GM23338 (cell line): ENCODE data around the gene RAB8B. TPM values are rescaled to one million over a fixed set of nuclear protein-coding genes. Genes with fewer than 3 reads are reported as not detected.

ENCODE experiments used
- ATAC-seq: fragments of 200-7000 bp; cut with Tn5 transposase; 3 replicates; pipeline ENCODE4 v1.9.1; 2020
- DNase-seq: peaks from one replicate; pipeline ENCODE4 v3.0.0-alpha.2; 2015; ENCODE audit warnings: low spot score
- H2AFZ ChIP-seq: fragments of 200-600 bp; sonication (generic); 2 replicates; pipeline ENCODE4 v1.8.0; 2016; ENCODE audit warnings: antibody characterized with exemption, mild to moderate bottlenecking, moderate library complexity
- H3F3A ChIP-seq: fragments of 200-600 bp; sonication (generic); replicated peaks from 2 replicates; pipeline ENCODE4 v1.8.0; 2017; ENCODE audit warnings: antibody characterized with exemption, mixed run types, low read depth
- H3K27ac ChIP-seq: fragments of 200-600 bp; sonication (generic); 2 replicates; pipeline ENCODE4 v1.6.1; 2016; ENCODE audit warnings: low read depth
- H3K27me3 ChIP-seq: fragments of 200-600 bp; sonication (generic); 2 replicates; pipeline ENCODE4 v1.8.0; 2016; ENCODE audit warnings: mild to moderate bottlenecking, mixed run types, moderate library complexity; ENCODE audit not compliant: insufficient read depth
- H3K36me3 ChIP-seq: fragments of 200-600 bp; sonication (generic); 2 replicates; pipeline ENCODE4 v1.8.0; 2016; ENCODE audit warnings: mild to moderate bottlenecking; ENCODE audit not compliant: insufficient read depth
- H3K4me1 ChIP-seq: fragments of 200-600 bp; sonication (generic); 2 replicates; pipeline ENCODE4 v1.8.0; 2016; ENCODE audit warnings: mild to moderate bottlenecking, moderate library complexity; ENCODE audit not compliant: insufficient read depth
- H3K4me2 ChIP-seq: fragments of 200-600 bp; sonication (generic); 2 replicates; pipeline ENCODE4 v1.7.1; 2017; ENCODE audit warnings: mixed run types
- H3K4me3 ChIP-seq: fragments of 200-600 bp; sonication (generic); 2 replicates; pipeline ENCODE4 v1.6.1; 2016; ENCODE audit warnings: mixed run types
- H3K79me2 ChIP-seq: fragments of 200-600 bp; sonication (generic); replicated peaks from 2 replicates; pipeline ENCODE4 v1.8.0; 2017; ENCODE audit warnings: mild to moderate bottlenecking; ENCODE audit not compliant: insufficient read depth
- H3K9me2 ChIP-seq: fragments of 200-600 bp; sonication (generic); 2 replicates; pipeline ENCODE4 v1.8.0; 2017; ENCODE audit not compliant: insufficient read depth
- H4K20me1 ChIP-seq: fragments of 200-600 bp; sonication (generic); replicated peaks from 2 replicates; pipeline ENCODE4 v1.8.0; 2017; ENCODE audit warnings: mild to moderate bottlenecking; ENCODE audit not compliant: insufficient read depth
- H3K27ac Mint-ChIP-seq: 2 replicates; pipeline ENCODE4 v1.8.0; 2020; ENCODE audit warnings: inconsistent platforms, mild to moderate bottlenecking, moderate library complexity, mixed read lengths
- H3K27me3 Mint-ChIP-seq: 3 replicates; pipeline ENCODE4 v1.8.0; 2022; ENCODE audit warnings: low read depth, mild to moderate bottlenecking, moderate library complexity, mixed read lengths, inconsistent platforms; ENCODE audit not compliant: insufficient read depth, poor library complexity
- H3K36me3 Mint-ChIP-seq: 3 replicates; pipeline ENCODE4 v1.8.0; 2021; ENCODE audit warnings: low read depth, mild to moderate bottlenecking, inconsistent platforms, moderate library complexity, mixed read lengths
- H3K4me1 Mint-ChIP-seq: 3 replicates; pipeline ENCODE4 v1.8.0; 2020; ENCODE audit warnings: mild to moderate bottlenecking, inconsistent platforms, mixed read lengths
- H3K4me3 Mint-ChIP-seq: 3 replicates; pipeline ENCODE4 v1.8.0; 2021; ENCODE audit warnings: moderate library complexity, mild to moderate bottlenecking, inconsistent platforms, mixed read lengths
- H3K9me3 Mint-ChIP-seq: 3 replicates; pipeline ENCODE4 v1.8.0; 2020; ENCODE audit warnings: moderate library complexity, mild to moderate bottlenecking, inconsistent platforms, mixed read lengths
- CREB1 ChIP-seq: fragments of 250-450 bp; sonication (Bioruptor Pico); IDR thresholded peaks from 2 replicates; pipeline ENCODE4 v1.5.0; 2020; ENCODE audit warnings: low read depth, mild to moderate bottlenecking, moderate library complexity
- EZH2 ChIP-seq: fragments of 200-600 bp; sonication (generic); IDR thresholded peaks from one replicate; pipeline ENCODE4 v1.8.0; 2017; ENCODE audit warnings: antibody characterized with exemption, mild to moderate bottlenecking, low read depth; ENCODE audit not compliant: unreplicated experiment
- EZH2phosphoT487 ChIP-seq: fragments of 200-600 bp; sonication (generic); IDR thresholded peaks from one replicate; pipeline ENCODE4 v1.8.1; 2018; ENCODE audit warnings: antibody characterized with exemption; ENCODE audit not compliant: unreplicated experiment
- JUNB ChIP-seq: IDR thresholded peaks from one replicate; pipeline ENCODE4 v1.6.1; 2016; ENCODE audit warnings: antibody characterized with exemption; ENCODE audit not compliant: unreplicated experiment
- NANOG ChIP-seq: IDR thresholded peaks from 2 replicates; pipeline ENCODE4 v1.6.1; 2016; ENCODE audit warnings: antibody characterized with exemption, borderline replicate concordance
- POLR2AphosphoS5 ChIP-seq: IDR thresholded peaks from 2 replicates; pipeline ENCODE4 v1.6.1; 2016; ENCODE audit warnings: antibody characterized with exemption, low read depth
- STAT1 ChIP-seq: IDR thresholded peaks from one replicate; pipeline ENCODE4 v1.6.1; 2016; ENCODE audit warnings: antibody characterized with exemption; ENCODE audit not compliant: unreplicated experiment
- ZNF114 ChIP-seq: fragments of 250-450 bp; sonication (Bioruptor Pico); IDR thresholded peaks from 2 replicates; pipeline ENCODE4 v1.5.0; 2020; ENCODE audit warnings: mild to moderate bottlenecking, moderate library complexity
- ZNF331 ChIP-seq: fragments of 250-450 bp; sonication (Bioruptor Pico); IDR thresholded peaks from 2 replicates; pipeline ENCODE4 v1.5.0; 2020; ENCODE audit warnings: low read depth, mild to moderate bottlenecking, moderate library complexity
- polyA plus RNA-seq: library from polyadenylated mRNA; unstranded; fragments of >200 nt; fragmentation: Nextera tagmentation; extraction: Ambion mirVana; gene quantifications from 2 replicates; pipeline ENCODE4 v1.2.1, GENCODE V29; 2016
- total RNA-seq: library from RNA; depleted of rRNA; stranded (reverse); fragments of >200 nt; shearing (Covaris generic); gene quantifications from 2 replicates; pipeline ENCODE4 v1.2.3, GENCODE V29; 2014
- TF ChIP-seq, protein P1 (sequence below): IDR thresholded peaks from 2 replicates; pipeline ENCODE4 v1.6.1; 2016; ENCODE audit warnings: antibody characterized with exemption
- TF ChIP-seq, protein P2 (sequence below), 2 experiments: fragments of 200-600 bp in 1 of 2; sonication (generic) in 1 of 2; conservative IDR thresholded peaks; 2 replicates each; pipeline versions ENCODE4 v1.5.1 to v1.6.1; 2016 to 2017; ENCODE audit warnings: antibody characterized with exemption in 2 of 2, low read depth in 2 of 2, mild to moderate bottlenecking in 2 of 2, moderate library complexity in 1 of 2
- TF ChIP-seq, protein P3 (sequence below): IDR thresholded peaks from one replicate; pipeline ENCODE4 v1.6.1; 2018; ENCODE audit warnings: antibody characterized with exemption; ENCODE audit not compliant: unreplicated experiment
- TF ChIP-seq, protein P4 (sequence below): fragments of 250-450 bp; sonication (Bioruptor Pico); IDR thresholded peaks from 2 replicates; pipeline ENCODE4 v1.5.0; 2020; ENCODE audit warnings: mild to moderate bottlenecking, moderate library complexity

RAB8B gene
- total and polyA plus RNA-seq, 2 experiments from 2014 or later: 23.2 to 41.7 TPM

DNA sequence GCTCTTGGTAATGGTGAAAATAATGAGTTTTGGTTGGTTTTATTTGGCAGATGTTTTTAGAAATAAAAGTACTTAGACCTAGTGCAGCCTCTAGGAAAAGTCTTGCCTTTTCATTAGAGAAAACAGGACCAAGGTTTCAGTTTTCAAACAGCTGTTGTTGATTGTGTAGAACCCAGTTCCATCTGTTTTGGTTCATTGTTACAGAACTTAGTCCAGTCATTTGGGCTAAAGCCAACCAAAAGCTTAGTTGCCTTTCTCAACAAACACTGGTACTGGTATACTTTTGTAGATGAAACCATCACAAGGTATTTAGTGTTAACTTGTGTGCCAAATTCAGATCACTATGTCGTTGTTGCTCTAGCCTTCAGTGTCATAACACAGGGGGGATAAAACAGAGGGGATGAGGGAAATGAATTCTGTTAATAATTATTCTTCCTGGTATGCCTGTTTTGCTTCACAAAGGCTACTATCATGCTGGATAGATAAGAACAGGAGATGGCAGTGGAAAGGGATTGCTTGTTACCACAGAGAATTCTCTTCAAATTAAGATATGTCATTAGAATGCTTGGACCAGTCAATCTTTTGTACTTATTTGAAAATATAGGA, 75.4 kb downstream of the RAB8B start:
- Mint-ChIP-seq H3K27ac (no peak overlapping the region), H3K27me3 (no peaks in the 10 kb centered on the region), H3K36me3 (peaks cover 27% of the 10 kb centered on the region), H3K9me3 (no peaks in the 10 kb centered on the region; the same call in 2 of the 3 replicates), H3K4me1 (no peaks in the 10 kb centered on the region), H3K4me3 (no peak overlapping the region)
- no peak overlapping the region for H2AFZ ChIP-seq
- no peaks in the 10 kb centered on the region for H4K20me1 ChIP-seq
- no peaks in the 10 kb centered on the region for H3K9me2 ChIP-seq
- TF ChIP-seq NANOG (no peak), CREB1 (no peak), POLR2AphosphoS5 (no peak), JUNB (no peak), ZNF114 (CRISPR knock-in tag) (no peak), EZH2phosphoT487 (no peak), EZH2 (no peak), STAT1 (no peak), ZNF331 (CRISPR knock-in tag) (no peak)
- TF ChIP-seq, protein P1, sequence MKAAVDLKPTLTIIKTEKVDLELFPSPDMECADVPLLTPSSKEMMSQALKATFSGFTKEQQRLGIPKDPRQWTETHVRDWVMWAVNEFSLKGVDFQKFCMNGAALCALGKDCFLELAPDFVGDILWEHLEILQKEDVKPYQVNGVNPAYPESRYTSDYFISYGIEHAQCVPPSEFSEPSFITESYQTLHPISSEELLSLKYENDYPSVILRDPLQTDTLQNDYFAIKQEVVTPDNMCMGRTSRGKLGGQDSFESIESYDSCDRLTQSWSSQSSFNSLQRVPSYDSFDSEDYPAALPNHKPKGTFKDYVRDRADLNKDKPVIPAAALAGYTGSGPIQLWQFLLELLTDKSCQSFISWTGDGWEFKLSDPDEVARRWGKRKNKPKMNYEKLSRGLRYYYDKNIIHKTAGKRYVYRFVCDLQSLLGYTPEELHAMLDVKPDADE: no peak
- TF ChIP-seq, protein P2, sequence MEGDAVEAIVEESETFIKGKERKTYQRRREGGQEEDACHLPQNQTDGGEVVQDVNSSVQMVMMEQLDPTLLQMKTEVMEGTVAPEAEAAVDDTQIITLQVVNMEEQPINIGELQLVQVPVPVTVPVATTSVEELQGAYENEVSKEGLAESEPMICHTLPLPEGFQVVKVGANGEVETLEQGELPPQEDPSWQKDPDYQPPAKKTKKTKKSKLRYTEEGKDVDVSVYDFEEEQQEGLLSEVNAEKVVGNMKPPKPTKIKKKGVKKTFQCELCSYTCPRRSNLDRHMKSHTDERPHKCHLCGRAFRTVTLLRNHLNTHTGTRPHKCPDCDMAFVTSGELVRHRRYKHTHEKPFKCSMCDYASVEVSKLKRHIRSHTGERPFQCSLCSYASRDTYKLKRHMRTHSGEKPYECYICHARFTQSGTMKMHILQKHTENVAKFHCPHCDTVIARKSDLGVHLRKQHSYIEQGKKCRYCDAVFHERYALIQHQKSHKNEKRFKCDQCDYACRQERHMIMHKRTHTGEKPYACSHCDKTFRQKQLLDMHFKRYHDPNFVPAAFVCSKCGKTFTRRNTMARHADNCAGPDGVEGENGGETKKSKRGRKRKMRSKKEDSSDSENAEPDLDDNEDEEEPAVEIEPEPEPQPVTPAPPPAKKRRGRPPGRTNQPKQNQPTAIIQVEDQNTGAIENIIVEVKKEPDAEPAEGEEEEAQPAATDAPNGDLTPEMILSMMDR (conservative IDR thresholded peaks at IDR 0.05; ENCODE audit: low read depth in 2 of 2): no peak
- TF ChIP-seq, protein P3, sequence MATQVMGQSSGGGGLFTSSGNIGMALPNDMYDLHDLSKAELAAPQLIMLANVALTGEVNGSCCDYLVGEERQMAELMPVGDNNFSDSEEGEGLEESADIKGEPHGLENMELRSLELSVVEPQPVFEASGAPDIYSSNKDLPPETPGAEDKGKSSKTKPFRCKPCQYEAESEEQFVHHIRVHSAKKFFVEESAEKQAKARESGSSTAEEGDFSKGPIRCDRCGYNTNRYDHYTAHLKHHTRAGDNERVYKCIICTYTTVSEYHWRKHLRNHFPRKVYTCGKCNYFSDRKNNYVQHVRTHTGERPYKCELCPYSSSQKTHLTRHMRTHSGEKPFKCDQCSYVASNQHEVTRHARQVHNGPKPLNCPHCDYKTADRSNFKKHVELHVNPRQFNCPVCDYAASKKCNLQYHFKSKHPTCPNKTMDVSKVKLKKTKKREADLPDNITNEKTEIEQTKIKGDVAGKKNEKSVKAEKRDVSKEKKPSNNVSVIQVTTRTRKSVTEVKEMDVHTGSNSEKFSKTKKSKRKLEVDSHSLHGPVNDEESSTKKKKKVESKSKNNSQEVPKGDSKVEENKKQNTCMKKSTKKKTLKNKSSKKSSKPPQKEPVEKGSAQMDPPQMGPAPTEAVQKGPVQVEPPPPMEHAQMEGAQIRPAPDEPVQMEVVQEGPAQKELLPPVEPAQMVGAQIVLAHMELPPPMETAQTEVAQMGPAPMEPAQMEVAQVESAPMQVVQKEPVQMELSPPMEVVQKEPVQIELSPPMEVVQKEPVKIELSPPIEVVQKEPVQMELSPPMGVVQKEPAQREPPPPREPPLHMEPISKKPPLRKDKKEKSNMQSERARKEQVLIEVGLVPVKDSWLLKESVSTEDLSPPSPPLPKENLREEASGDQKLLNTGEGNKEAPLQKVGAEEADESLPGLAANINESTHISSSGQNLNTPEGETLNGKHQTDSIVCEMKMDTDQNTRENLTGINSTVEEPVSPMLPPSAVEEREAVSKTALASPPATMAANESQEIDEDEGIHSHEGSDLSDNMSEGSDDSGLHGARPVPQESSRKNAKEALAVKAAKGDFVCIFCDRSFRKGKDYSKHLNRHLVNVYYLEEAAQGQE: no peak
- TF ChIP-seq, protein P4, sequence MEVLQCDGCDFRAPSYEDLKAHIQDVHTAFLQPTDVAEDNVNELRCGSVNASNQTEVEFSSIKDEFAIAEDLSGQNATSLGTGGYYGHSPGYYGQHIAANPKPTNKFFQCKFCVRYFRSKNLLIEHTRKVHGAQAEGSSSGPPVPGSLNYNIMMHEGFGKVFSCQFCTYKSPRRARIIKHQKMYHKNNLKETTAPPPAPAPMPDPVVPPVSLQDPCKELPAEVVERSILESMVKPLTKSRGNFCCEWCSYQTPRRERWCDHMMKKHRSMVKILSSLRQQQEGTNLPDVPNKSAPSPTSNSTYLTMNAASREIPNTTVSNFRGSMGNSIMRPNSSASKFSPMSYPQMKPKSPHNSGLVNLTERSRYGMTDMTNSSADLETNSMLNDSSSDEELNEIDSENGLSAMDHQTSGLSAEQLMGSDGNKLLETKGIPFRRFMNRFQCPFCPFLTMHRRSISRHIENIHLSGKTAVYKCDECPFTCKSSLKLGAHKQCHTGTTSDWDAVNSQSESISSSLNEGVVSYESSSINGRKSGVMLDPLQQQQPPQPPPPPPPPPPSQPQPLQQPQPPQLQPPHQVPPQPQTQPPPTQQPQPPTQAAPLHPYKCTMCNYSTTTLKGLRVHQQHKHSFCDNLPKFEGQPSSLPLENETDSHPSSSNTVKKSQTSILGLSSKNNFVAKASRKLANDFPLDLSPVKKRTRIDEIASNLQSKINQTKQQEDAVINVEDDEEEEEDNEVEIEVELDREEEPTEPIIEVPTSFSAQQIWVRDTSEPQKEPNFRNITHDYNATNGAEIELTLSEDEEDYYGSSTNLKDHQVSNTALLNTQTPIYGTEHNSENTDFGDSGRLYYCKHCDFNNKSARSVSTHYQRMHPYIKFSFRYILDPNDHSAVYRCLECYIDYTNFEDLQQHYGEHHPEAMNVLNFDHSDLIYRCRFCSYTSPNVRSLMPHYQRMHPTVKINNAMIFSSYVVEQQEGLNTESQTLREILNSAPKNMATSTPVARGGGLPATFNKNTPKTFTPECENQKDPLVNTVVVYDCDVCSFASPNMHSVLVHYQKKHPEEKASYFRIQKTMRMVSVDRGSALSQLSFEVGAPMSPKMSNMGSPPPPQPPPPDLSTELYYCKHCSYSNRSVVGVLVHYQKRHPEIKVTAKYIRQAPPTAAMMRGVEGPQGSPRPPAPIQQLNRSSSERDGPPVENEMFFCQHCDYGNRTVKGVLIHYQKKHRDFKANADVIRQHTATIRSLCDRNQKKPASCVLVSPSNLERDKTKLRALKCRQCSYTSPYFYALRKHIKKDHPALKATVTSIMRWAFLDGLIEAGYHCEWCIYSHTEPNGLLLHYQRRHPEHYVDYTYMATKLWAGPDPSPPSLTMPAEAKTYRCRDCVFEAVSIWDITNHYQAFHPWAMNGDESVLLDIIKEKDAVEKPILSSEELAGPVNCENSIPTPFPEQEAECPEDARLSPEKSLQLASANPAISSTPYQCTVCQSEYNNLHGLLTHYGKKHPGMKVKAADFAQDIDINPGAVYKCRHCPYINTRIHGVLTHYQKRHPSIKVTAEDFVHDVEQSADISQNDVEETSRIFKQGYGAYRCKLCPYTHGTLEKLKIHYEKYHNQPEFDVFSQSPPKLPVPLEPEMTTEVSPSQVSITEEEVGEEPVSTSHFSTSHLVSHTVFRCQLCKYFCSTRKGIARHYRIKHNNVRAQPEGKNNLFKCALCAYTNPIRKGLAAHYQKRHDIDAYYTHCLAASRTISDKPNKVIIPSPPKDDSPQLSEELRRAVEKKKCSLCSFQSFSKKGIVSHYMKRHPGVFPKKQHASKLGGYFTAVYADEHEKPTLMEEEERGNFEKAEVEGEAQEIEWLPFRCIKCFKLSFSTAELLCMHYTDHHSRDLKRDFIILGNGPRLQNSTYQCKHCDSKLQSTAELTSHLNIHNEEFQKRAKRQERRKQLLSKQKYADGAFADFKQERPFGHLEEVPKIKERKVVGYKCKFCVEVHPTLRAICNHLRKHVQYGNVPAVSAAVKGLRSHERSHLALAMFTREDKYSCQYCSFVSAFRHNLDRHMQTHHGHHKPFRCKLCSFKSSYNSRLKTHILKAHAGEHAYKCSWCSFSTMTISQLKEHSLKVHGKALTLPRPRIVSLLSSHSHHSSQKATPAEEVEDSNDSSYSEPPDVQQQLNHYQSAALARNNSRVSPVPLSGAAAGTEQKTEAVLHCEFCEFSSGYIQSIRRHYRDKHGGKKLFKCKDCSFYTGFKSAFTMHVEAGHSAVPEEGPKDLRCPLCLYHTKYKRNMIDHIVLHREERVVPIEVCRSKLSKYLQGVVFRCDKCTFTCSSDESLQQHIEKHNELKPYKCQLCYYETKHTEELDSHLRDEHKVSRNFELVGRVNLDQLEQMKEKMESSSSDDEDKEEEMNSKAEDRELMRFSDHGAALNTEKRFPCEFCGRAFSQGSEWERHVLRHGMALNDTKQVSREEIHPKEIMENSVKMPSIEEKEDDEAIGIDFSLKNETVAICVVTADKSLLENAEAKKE: no peak
- ATAC-seq (no peak), DNase-seq (no peak)
- H3K4me3 ChIP-seq: no peak overlapping the region
- no peak overlapping the region for H3K27ac ChIP-seq
- H3K36me3 ChIP-seq: peaks cover 4% of the 10 kb centered on the region; the same call in 1 of the 2 replicates
- H3K27me3 ChIP-seq: no peaks in the 10 kb centered on the region
- H3F3A ChIP-seq: no peaks in the 10 kb centered on the region
- H3K79me2 ChIP-seq: no peaks in the 10 kb centered on the region
- H3K4me2 ChIP-seq: no peak overlapping the region
- no peaks in the 10 kb centered on the region for H3K4me1 ChIP-seq
